ENCODE results near the gene FIGNL2. TPM values are rescaled to one million over a fixed set of nuclear protein-coding genes. Genes with fewer than 3 reads are reported as not detected.

FIGNL2 gene
- total RNA-seq, 1 donor from 2014 or later = not detected

DNA sequence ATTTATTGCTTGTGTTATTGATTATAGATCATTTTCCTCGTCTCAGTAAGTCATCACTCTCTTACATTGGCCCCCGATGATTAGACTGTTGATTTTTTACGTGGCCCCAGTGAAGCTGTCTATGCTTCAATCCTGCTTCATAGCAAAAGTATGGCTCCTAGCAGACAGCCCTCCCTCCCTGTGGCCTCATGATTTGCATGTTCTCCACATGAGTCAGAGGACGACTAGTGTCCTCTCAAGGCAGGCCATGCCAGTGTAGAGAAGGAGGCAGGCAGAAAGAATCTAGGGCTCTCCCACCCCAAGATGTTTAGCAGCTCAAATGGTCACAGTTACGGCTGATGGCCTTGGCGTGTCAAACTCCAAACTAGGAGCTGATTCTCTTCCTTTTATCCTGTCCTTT lies 59.6 kb downstream of the FIGNL2 start:
- no peaks in the 10 kb centered on the region for H3K9me3 ChIP-seq
- intact Hi-C loops (cut with DNase I) = no loop called here
- H3K36me3 ChIP-seq = no peaks in the 10 kb centered on the region
- H3K4me3 ChIP-seq = no peak overlapping the region
- no peaks in the 10 kb centered on the region for H3K4me1 ChIP-seq
- no peak for TF ChIP-seq POLR2A (IDR thresholded peaks at IDR 0.05)
- TF ChIP-seq, protein P1, sequence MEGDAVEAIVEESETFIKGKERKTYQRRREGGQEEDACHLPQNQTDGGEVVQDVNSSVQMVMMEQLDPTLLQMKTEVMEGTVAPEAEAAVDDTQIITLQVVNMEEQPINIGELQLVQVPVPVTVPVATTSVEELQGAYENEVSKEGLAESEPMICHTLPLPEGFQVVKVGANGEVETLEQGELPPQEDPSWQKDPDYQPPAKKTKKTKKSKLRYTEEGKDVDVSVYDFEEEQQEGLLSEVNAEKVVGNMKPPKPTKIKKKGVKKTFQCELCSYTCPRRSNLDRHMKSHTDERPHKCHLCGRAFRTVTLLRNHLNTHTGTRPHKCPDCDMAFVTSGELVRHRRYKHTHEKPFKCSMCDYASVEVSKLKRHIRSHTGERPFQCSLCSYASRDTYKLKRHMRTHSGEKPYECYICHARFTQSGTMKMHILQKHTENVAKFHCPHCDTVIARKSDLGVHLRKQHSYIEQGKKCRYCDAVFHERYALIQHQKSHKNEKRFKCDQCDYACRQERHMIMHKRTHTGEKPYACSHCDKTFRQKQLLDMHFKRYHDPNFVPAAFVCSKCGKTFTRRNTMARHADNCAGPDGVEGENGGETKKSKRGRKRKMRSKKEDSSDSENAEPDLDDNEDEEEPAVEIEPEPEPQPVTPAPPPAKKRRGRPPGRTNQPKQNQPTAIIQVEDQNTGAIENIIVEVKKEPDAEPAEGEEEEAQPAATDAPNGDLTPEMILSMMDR (IDR thresholded peaks at IDR 0.05) = no peak
- no peak for TF ChIP-seq POLR2AphosphoS5 (IDR thresholded peaks at IDR 0.05; ENCODE audit: insufficient read depth in 1 of 2, low read depth in 1 of 2)
- no peak for DNase-seq (ENCODE audit: extremely low spot score in 2 of 2)
- H3K27me3 ChIP-seq = no peaks in the 10 kb centered on the region
- H3K27ac ChIP-seq = no peak overlapping the region

DNA sequence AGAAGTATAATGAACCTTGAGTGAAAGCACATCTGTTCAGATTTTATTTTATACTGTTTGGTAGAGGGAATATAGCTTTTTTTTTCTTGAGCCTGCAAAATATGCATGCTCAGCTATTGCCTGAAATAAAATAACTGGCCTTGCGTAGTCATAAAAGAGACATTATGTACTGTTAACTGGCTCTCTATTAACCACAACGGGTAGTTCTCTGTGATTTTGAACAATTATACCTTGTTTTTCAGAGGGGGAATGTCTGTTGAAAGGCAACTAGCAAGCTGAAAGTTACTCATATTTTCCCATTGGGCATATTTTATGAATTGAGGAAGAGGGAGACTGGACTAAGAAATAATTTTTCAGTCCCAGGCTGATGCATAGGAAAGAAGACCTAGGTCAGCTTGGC lies 62.6 kb downstream of the FIGNL2 start:
- TF ChIP-seq, protein P1 (IDR thresholded peaks at IDR 0.05) = no peak
- TF ChIP-seq POLR2A (IDR thresholded peaks at IDR 0.05) (no peak), POLR2AphosphoS5 (IDR thresholded peaks at IDR 0.05; ENCODE audit: insufficient read depth in 1 of 2, low read depth in 1 of 2) (no peak)
- intact Hi-C loops (cut with DNase I) = no loop called here

DNA sequence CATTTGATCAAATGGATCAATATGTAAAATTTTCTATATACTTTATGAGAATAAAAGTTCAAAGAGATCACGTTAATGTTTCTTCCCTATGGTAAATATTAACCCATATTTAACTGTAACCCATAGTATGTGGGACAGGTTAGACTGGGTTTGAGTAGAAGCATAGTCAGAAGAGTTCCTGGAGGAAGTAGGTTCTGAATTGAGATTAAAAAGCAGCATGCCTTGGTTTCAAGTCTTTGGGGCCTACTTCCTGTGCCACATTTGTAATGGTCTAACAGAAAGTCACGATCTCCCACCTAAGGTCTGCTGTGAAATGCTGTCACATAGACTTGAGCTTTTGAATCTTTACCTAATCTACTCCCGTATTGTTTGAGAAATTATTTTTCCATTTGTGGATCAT lies 63.8 kb downstream of the FIGNL2 start:
- intact Hi-C loops (cut with DNase I) = no loop called here
- no peak for DNase-seq (ENCODE audit: extremely low spot score in 2 of 2)
- Histone ChIP-seq H3K9me3 (no peaks in the 10 kb centered on the region), H3K27me3 (no peaks in the 10 kb centered on the region), H3K4me1 (no peaks in the 10 kb centered on the region), H3K4me3 (no peak overlapping the region), H3K36me3 (no peaks in the 10 kb centered on the region), H3K27ac (no peak overlapping the region)
- TF ChIP-seq POLR2A (IDR thresholded peaks at IDR 0.05) = no peak
- TF ChIP-seq POLR2AphosphoS5 (IDR thresholded peaks at IDR 0.05; ENCODE audit: insufficient read depth in 1 of 2, low read depth in 1 of 2) = no peak
- TF ChIP-seq, protein P1 (IDR thresholded peaks at IDR 0.05) = no peak

More for the DNA sequence above, 62.6 kb downstream of the FIGNL2 start:
- H3K36me3 ChIP-seq = no peaks in the 10 kb centered on the region
- H3K4me3 ChIP-seq = no peak overlapping the region
- no peak overlapping the region for H3K27ac ChIP-seq
- no peaks in the 10 kb centered on the region for H3K4me1 ChIP-seq
- no peaks in the 10 kb centered on the region for H3K27me3 ChIP-seq
- no peak for DNase-seq (ENCODE audit: extremely low spot score in 2 of 2)
- no peaks in the 10 kb centered on the region for H3K9me3 ChIP-seq

DNA sequence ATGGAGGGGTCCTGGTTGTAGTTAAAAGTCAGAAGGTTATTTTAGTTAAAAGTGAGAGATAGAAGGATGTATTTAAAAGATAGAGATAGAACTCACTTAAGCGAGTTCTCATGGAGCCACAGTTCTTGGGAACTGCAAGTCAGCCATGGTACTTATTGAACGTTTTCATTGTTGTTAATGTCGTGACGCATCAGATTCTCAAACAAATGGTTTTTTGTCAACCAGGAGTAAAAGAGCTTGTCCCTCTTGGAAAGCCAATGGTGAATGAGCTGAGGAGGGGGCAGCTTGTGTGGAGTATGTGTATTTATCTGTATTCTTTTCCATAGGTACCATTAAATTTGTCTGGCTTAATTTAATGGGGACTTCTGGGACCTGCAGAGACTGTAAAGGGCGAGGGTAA lies 68.6 kb downstream of the FIGNL2 start:
- Histone ChIP-seq H3K36me3 (no peaks in the 10 kb centered on the region), H3K4me3 (no peak overlapping the region), H3K27me3 (no peaks in the 10 kb centered on the region), H3K27ac (no peak overlapping the region), H3K4me1 (no peaks in the 10 kb centered on the region), H3K9me3 (no peaks in the 10 kb centered on the region)
- intact Hi-C loops (cut with DNase I) = no loop called here
- TF ChIP-seq, protein P1 (IDR thresholded peaks at IDR 0.05) = no peak
- TF ChIP-seq POLR2A (IDR thresholded peaks at IDR 0.05) = no peak
- no peak for TF ChIP-seq POLR2AphosphoS5 (IDR thresholded peaks at IDR 0.05; ENCODE audit: insufficient read depth in 1 of 2, low read depth in 1 of 2)
- no peak for DNase-seq (ENCODE audit: extremely low spot score in 2 of 2)

DNA sequence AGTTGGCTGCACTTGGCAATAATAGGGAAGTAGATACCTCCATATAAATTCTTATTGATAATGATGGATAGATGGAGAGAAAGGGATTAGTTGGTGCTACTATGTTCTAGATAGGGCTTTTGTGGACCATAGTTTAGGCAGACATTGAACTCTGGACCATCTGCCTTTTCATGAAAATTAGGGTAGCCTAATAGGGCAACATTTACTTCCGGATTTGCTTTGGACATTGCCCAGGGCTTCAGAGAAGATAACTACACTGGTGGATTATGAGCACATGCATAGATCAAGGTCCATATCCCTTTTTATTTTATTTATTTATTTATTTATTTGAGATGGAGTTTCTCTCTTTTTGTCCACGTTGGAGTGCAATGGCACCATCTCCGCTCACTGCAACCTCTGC lies 70.5 kb downstream of the FIGNL2 start:
- TF ChIP-seq POLR2A (IDR thresholded peaks at IDR 0.05) (no peak), POLR2AphosphoS5 (IDR thresholded peaks at IDR 0.05; ENCODE audit: insufficient read depth in 1 of 2, low read depth in 1 of 2) (no peak)
- TF ChIP-seq, protein P1 (IDR thresholded peaks at IDR 0.05) = no peak
- DNase-seq (ENCODE audit: extremely low spot score in 2 of 2) = no peak
- Histone ChIP-seq H3K27ac (no peak overlapping the region), H3K27me3 (no peaks in the 10 kb centered on the region), H3K9me3 (no peaks in the 10 kb centered on the region), H3K4me3 (no peak overlapping the region), H3K4me1 (no peaks in the 10 kb centered on the region), H3K36me3 (no peaks in the 10 kb centered on the region)
- intact Hi-C loops (cut with DNase I) = no loop called here

Measured in vagina (tissue), 2 donors.